ENCODE results near the gene FRG2. TPM values are rescaled to one million over a fixed set of nuclear protein-coding genes. Genes with fewer than 3 reads are reported as not detected.
"Not testable (repeated sequence)": the region's sequence is repeated elsewhere in the genome, so short reads cannot be mapped to it uniquely, and the experiment has no call there.

FRG2 gene
- polyA plus RNA-seq (2013, experiment 1 of 2) = not detected
- polyA plus RNA-seq (2013, experiment 2 of 2) = not detected

GRCh38 chr4:190027156-190027555 lies at the start of gene FRG2:
TSS of gene FRG2 (minus strand) at chr4:190027256. CDS start at chr4:190027204, 52 bp downstream.
- H3K27me3 ChIP-seq (ENCODE audit: insufficient read depth, low read length); H3K9me3 ChIP-seq (ENCODE audit: insufficient read depth, low read depth, low read length); H3K4me3 ChIP-seq (ENCODE audit: low read length); H3K27ac ChIP-seq (ENCODE audit: low read depth, low read length); H3K36me3 ChIP-seq (ENCODE audit: insufficient read depth, low read length); H3K9ac ChIP-seq (ENCODE audit: low read depth, low read length); H3K4me1 ChIP-seq (ENCODE audit: insufficient read depth, low read length): not testable (repeated sequence)
- WGBS = 100% methylated on average over 1 of the region's 10 CpGs

- H3K36me3 ChIP-seq (ENCODE audit: insufficient read depth, low read length); H3K27ac ChIP-seq (ENCODE audit: low read depth, low read length); H3K4me1 ChIP-seq (ENCODE audit: insufficient read depth, low read length); H3K27me3 ChIP-seq (ENCODE audit: insufficient read depth, low read length); H3K9me3 ChIP-seq (ENCODE audit: insufficient read depth, low read depth, low read length); H3K9ac ChIP-seq (ENCODE audit: low read depth, low read length); H3K4me3 ChIP-seq (ENCODE audit: low read length): not testable (repeated sequence)
- WGBS = 73% methylated on average over 28 of the region's 45 CpGs
These were observed 41.3 kb upstream of the FRG2 start for GRCh38 chr4:190068351-190068750.

DNA sequence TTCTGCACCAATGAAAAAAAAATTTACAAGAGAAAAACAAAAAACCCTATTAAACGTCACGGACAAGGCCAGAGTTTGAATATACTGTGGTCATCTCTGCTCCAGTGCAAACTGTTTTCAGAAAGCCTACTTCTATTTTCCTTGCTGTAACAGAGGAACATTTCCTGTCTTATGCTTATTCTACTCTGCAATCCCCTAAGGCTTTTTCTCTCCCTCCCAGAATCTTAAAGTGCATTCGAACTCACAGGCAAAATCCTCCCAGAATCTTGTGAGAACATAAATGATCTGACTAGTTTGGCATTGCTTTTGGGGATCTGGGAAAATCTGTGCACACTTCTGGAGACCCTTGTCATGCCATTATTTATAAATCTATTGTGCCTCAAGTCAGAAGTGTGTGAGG lies 37.7 kb upstream of the FRG2 start:
- H3K27me3 ChIP-seq (ENCODE audit: insufficient read depth, low read length); H3K4me3 ChIP-seq (ENCODE audit: low read length); H3K27ac ChIP-seq (ENCODE audit: low read depth, low read length); H3K4me1 ChIP-seq (ENCODE audit: insufficient read depth, low read length); H3K9me3 ChIP-seq (ENCODE audit: insufficient read depth, low read depth, low read length); H3K36me3 ChIP-seq (ENCODE audit: insufficient read depth, low read length); H3K9ac ChIP-seq (ENCODE audit: low read depth, low read length): not testable (repeated sequence)
- 83% methylated on average over 3 of the region's 3 CpGs for WGBS

DNA sequence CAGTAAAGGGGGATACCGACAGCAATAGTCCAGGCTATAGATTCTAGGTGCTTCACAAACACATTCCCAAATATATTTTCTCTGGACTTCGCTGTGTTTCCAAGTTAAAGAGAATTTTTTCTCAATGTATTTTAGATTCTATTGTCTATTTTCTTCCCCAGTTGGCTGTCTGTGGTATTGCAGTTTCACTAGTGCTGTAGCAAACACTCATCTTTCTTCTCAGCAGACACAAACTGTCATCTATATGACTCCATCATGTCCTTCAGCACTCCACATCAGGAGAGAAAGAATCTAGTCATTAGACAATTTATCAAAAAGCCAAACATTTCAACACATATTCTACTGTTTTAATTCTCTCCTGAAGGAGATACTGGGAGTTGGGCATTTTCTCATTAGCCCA lies 37.3 kb upstream of the FRG2 start, which contains the start of gene DBET:
TSS of gene DBET (plus strand) at position 161 of the 400 bp plus-strand sequence.
- H3K9me3 ChIP-seq (ENCODE audit: insufficient read depth, low read depth, low read length); H3K27me3 ChIP-seq (ENCODE audit: insufficient read depth, low read length); H3K27ac ChIP-seq (ENCODE audit: low read depth, low read length); H3K4me3 ChIP-seq (ENCODE audit: low read length); H3K4me1 ChIP-seq (ENCODE audit: insufficient read depth, low read length); H3K9ac ChIP-seq (ENCODE audit: low read depth, low read length); H3K36me3 ChIP-seq (ENCODE audit: insufficient read depth, low read length): not testable (repeated sequence)
- no CpG with 5 or more reads among the region's 2 CpGs for WGBS

DNA sequence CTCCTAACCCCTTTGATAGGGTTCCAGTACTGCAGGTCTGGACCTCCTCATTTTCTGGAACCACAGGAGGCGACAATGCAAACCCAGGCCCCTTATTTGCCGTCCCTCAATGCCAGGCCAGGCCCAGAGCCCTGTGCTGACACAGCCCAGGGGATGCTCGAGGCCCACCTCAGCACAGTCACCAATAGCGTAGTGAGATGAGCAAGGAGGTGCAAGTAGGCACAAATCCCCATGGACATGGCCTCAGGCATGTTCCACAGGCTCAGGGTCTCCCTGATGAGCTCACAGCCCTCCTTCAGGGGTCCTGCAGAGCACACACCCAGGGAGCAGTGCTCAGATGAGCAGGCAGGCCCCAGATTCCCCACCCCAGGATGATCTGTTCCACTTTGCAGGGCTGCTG lies 31.9 kb upstream of the FRG2 start:
- H3K9me3 ChIP-seq (ENCODE audit: insufficient read depth, low read depth, low read length); H3K36me3 ChIP-seq (ENCODE audit: insufficient read depth, low read length); H3K4me3 ChIP-seq (ENCODE audit: low read length); H3K27me3 ChIP-seq (ENCODE audit: insufficient read depth, low read length); H3K9ac ChIP-seq (ENCODE audit: low read depth, low read length); H3K27ac ChIP-seq (ENCODE audit: low read depth, low read length); H3K4me1 ChIP-seq (ENCODE audit: insufficient read depth, low read length): not testable (repeated sequence)
- 62% methylated on average over 4 of the region's 4 CpGs for WGBS

DNA sequence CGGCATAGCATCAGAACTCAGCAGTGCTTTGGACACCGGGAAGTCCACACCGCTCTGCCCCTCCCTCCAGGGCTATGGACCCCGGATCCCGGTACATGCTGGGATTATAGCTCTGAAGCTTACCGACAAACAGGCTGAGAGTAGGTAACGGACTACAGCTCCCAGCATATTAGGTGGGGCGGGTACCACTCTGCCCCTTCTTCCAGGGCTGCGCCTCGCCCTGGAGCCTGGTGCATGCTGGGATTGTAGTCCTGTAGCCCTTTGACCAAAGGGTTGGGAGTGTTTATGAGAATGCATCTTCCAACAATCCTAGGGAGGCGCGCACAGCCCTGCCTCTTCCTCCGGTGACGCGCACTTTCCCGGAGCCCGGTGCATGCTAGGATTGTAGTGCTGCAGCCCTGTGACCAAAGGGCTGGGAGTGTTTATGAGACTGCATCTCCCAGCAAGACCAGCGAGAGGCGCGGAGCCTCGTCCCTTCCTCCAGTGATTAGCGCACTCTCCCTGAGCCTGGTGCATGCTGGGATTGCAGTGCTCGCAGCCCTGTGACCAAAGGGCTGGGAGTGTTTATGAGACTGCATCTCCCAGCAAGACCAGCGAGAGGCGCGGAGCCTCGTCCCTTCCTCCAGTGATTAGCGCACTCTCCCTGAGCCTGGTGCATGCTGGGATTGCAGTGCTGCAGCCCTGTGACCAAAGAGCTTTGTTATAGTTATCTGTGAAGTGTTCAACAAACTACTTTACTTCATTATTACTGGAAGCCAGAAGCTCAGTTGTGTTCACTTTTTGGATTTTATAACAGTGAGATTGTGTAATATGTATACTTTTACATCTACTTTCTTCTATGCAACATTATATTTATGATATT lies 22.6 kb upstream of the FRG2 start:
- H3K36me3 ChIP-seq (ENCODE audit: insufficient read depth, low read length); H3K4me3 ChIP-seq (ENCODE audit: low read length); H3K4me1 ChIP-seq (ENCODE audit: insufficient read depth, low read length); H3K27me3 ChIP-seq (ENCODE audit: insufficient read depth, low read length); H3K9me3 ChIP-seq (ENCODE audit: insufficient read depth, low read depth, low read length); H3K9ac ChIP-seq (ENCODE audit: low read depth, low read length); H3K27ac ChIP-seq (ENCODE audit: low read depth, low read length): not testable (repeated sequence)
- WGBS = no CpG with 5 or more reads among the region's 28 CpGs

GRCh38 chr4:190047627-190048026 lies 20.6 kb upstream of the FRG2 start:
- not testable (repeated sequence) for H3K9ac ChIP-seq (ENCODE audit: low read depth, low read length); H3K27ac ChIP-seq (ENCODE audit: low read depth, low read length); H3K4me1 ChIP-seq (ENCODE audit: insufficient read depth, low read length); H3K36me3 ChIP-seq (ENCODE audit: insufficient read depth, low read length); H3K27me3 ChIP-seq (ENCODE audit: insufficient read depth, low read length); H3K4me3 ChIP-seq (ENCODE audit: low read length); H3K9me3 ChIP-seq (ENCODE audit: insufficient read depth, low read depth, low read length)
- WGBS = no CpG with 5 or more reads among the region's 12 CpGs

DNA sequence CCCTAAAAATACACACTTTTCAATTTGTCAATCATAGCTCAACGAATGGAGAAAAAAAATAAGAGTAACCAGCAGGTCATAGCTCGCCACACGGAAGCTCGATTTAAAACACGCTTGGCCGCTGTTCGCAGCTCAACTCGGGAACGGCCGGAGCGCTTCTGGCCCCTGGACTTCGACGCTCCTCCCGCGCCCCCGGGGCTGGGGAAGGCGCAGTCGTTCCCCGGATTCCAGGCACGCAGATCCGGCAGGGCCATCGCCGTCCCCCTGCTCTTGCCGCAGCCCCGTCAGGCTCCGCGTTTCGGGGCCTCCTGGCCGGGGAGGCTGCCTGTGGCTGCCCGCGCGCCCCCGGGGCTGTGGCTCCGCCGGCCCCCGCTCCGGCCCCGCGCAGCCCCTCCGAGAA lies 13.8 kb upstream of the FRG2 start:
- 93% methylated on average over 18 of the region's 40 CpGs for whole genome bisulfite sequencing
- not testable (repeated sequence) for H3K4me1 ChIP-seq (ENCODE audit: insufficient read depth, low read length); H3K36me3 ChIP-seq (ENCODE audit: insufficient read depth, low read length); H3K9me3 ChIP-seq (ENCODE audit: insufficient read depth, low read depth, low read length); H3K27ac ChIP-seq (ENCODE audit: low read depth, low read length); H3K4me3 ChIP-seq (ENCODE audit: low read length); H3K27me3 ChIP-seq (ENCODE audit: insufficient read depth, low read length); H3K9ac ChIP-seq (ENCODE audit: low read depth, low read length)

DNA sequence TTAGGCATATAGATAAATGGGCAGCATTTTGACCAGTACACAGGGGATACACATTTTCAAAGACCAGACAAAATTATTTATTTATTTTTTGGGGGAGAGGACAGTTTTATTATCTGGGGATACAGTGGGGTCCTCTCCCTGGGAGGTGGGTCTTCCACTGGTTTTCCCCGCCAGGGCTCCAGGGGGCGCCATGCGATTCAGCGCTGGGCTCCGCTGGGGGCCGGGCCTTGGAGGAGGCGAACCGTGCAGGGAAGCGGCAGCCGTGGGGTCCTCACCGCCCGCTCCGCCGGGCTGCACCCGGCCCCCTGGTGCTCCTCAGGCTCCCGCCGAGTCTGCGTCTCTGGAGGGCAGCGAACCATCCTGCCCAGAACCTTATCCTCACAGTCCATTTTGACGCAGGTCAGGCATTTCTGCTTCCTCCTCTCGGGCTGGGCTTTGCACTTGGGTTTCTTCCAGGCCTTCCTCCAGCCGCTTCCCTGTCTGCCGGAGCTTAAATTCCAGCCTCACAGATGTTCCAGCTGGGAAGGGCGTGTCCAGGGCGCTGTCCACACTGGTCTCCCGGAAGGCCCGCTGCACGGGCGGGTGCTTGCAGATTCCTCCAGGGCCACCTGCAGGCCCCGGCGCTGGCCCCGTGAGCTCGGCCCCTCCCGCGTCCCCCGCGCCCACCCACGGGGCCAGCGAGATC lies 10.8 kb upstream of the FRG2 start:
- H3K9me3 ChIP-seq (ENCODE audit: insufficient read depth, low read depth, low read length) = peaks cover 21% of the 10 kb centered on the region
- H3K4me3 ChIP-seq (ENCODE audit: low read length); H3K27me3 ChIP-seq (ENCODE audit: insufficient read depth, low read length); H3K9ac ChIP-seq (ENCODE audit: low read depth, low read length); H3K27ac ChIP-seq (ENCODE audit: low read depth, low read length); H3K36me3 ChIP-seq (ENCODE audit: insufficient read depth, low read length); H3K4me1 ChIP-seq (ENCODE audit: insufficient read depth, low read length): not testable (repeated sequence)
- 83% methylated on average over 1 of the region's 39 CpGs for WGBS

DNA sequence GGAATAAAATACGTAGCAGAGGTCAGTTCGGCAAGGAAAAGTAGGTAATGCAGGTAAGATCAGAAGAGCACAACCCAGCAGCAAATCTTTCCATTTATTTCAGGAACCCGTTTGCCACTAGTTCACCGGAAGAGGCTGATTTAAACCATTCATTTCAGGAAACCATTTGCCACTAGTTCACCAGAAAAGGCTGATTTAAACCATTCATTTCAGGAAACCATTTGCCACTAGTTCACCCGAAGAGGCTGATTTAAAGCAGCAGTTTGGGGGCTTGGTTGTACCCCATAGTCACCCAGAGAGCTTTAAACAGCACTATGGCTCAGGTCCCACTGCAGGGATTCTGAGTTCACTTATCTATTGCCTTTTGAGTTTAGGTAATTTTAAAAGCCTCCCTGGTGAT lies 4.2 kb upstream of the FRG2 start:
- WGBS = 63% methylated on average over 1 of the region's 5 CpGs
- H3K27ac ChIP-seq (ENCODE audit: low read depth, low read length); H3K4me3 ChIP-seq (ENCODE audit: low read length); H3K9ac ChIP-seq (ENCODE audit: low read depth, low read length); H3K36me3 ChIP-seq (ENCODE audit: insufficient read depth, low read length); H3K27me3 ChIP-seq (ENCODE audit: insufficient read depth, low read length); H3K4me1 ChIP-seq (ENCODE audit: insufficient read depth, low read length): not testable (repeated sequence)
- peaks cover 17% of the 10 kb centered on the region for H3K9me3 ChIP-seq (ENCODE audit: insufficient read depth, low read depth, low read length)

DNA sequence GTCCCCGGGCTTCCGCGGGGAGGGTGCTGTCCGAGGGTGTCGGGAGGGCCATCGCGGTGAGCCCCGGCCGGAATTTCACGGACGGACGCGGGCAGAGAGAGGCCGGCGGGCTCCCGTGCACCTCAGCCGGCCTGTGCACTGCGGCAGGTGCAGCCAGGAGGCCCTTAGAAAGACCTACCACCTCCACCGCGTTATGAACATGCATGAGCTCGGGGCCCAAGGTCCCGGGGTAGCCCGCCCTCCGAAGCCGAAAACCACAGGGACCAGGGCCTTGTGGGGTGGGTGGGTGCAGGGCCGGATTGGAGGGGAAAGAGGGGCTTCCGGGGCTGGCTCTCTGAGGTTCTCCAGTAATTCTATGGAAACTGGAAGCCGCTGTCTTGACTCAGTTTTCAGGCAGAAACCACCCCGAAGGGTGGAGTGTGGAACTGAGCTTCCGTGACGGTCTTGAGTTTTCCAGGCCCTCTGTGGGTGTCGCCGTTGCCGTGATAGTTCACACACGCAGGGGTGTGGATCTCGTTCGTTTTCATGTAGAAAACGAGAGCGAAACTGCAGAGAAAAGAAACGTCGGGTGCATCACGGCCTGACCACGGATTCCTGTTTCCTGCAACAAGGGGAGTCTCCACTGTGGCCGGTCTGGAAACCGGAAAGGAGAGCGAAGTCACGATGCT lies 4.3 kb downstream of the FRG2 start:
- H3K9ac ChIP-seq (ENCODE audit: low read depth, low read length); H3K27me3 ChIP-seq (ENCODE audit: insufficient read depth, low read length); H3K4me1 ChIP-seq (ENCODE audit: insufficient read depth, low read length); H3K27ac ChIP-seq (ENCODE audit: low read depth, low read length); H3K36me3 ChIP-seq (ENCODE audit: insufficient read depth, low read length); H3K4me3 ChIP-seq (ENCODE audit: low read length): not testable (repeated sequence)
- 87% methylated on average over 31 of the region's 47 CpGs for WGBS
- peaks cover 34% of the 10 kb centered on the region for H3K9me3 ChIP-seq (ENCODE audit: insufficient read depth, low read depth, low read length)

Data from HUES64 (cell line).